Stomach (tissue), 9 donors: Measurements from ENCODE around the gene ETHE1. TPM values are rescaled to one million over a fixed set of nuclear protein-coding genes. Genes with fewer than 3 reads are reported as not detected.

Experiments
- DNase-seq, 2 donors: peaks; one replicate each; pipeline versions ENCODE4 v3.0.0 to v3.0.0-alpha.2; 2013 to 2019
- H3K27ac ChIP-seq, 5 donors: fragments of 200-600 bp in 4 of 5; sonication (generic) in 4 of 5; one replicate each; pipeline ENCODE4 v1.5.1; 2013 to 2019; ENCODE audit warnings: mild to moderate bottlenecking in 1 of 5, moderate library complexity in 1 of 5
- H3K27me3 ChIP-seq, 3 donors: fragments of 200-600 bp; sonication (generic); one replicate each; pipeline ENCODE4 v1.5.1; 2017 to 2019; ENCODE audit warnings: mixed run types in 1 of 3
- H3K36me3 ChIP-seq, 4 donors: fragments of 200-600 bp; sonication (generic); 1 replicate in 3 of 4; 2 replicates in 1 of 4; pipeline ENCODE4 v1.5.1; 2016 to 2019
- H3K4me1 ChIP-seq, 4 donors: fragments of 200-600 bp; sonication (generic); one replicate each; pipeline ENCODE4 v1.5.1; 2016 to 2019
- H3K4me3 ChIP-seq, 4 donors: fragments of 200-600 bp; sonication (generic) in 3 of 4; one replicate each; pipeline ENCODE4 v1.5.1; 2016 to 2019; ENCODE audit warnings: mild to moderate bottlenecking in 1 of 4
- H3K9me3 ChIP-seq, 4 donors: fragments of 200-600 bp; sonication (generic); one replicate each; pipeline ENCODE4 v1.5.1; 2016 to 2019
- CTCF ChIP-seq, 7 experiments: fragments of 450-650 bp in 4 of 7; fragments of 200-600 bp in 3 of 7; sonication (generic) in 3 of 7; IDR thresholded peaks; one replicate each; pipeline ENCODE4 v1.5.1; 2016 to 2019; ENCODE audit warnings: antibody characterized with exemption in 7 of 7, control low read depth in 2 of 7, mild to moderate bottlenecking in 1 of 7
- EP300 ChIP-seq: sonication (generic); formaldehyde crosslinking; IDR thresholded peaks from one replicate; pipeline ENCODE4 v1.6.1; 2017; ENCODE audit warnings: antibody characterized with exemption
- POLR2A ChIP-seq, 4 donors: fragments of 450-650 bp; IDR thresholded peaks; one replicate each; pipeline ENCODE4 v1.6.1; 2016; ENCODE audit warnings: antibody characterized with exemption in 4 of 4, control low read depth in 2 of 4, mild to moderate bottlenecking in 1 of 4, moderate library complexity in 1 of 4
- POLR2AphosphoS5 ChIP-seq, 3 donors: sonication (generic); formaldehyde crosslinking; IDR thresholded peaks; one replicate each; pipeline ENCODE4 v1.6.1; 2016; ENCODE audit warnings: antibody characterized with exemption in 3 of 3
- WGBS, 5 donors: extraction: QIAGEN DNeasy Blood & Tissue Kit in 3 of 5; methylation state at CpG; one replicate each; pipeline versions ENCODE4 v1.1.5 to v1.1.7; 2013 to 2018; 5-methylcytosine and 5-hydroxymethylcytosine counted together
- intact Hi-C: fragments of 100-400 bp; cut with DNase I; formaldehyde crosslinking; loops from one replicate; pipeline ENCODE4 v1.15.1; 2023; ENCODE audit warnings: low total_unique reads
- polyA plus RNA-seq, 3 donors: library from polyadenylated mRNA; stranded (reverse); fragments of 200-250 nt; gene quantifications; one replicate each; pipeline ENCODE4 v1.2.3, GENCODE V29; 2013
- total RNA-seq, 5 donors: library from RNA; depleted of rRNA; stranded (reverse); fragments of >200 nt; gene quantifications; one replicate each; pipeline versions ENCODE4 v1.1.0 to v1.2.3, GENCODE V29; 2014 to 2016
- donor health status: healthy with polysubstance abuse.
- donor health status: Bipolar disorder and iron deficiency.
- donor health status: healthy.

The ETHE1 gene
- total and polyA plus RNA-seq, 8 donors: 42.6 to 157 (median 57.8) TPM

GRCh38 chr19:43562226-43562697, 35.3 kb upstream of the ETHE1 start:
- WGBS, 5 donors: 79 to 87% (median 85%) methylated on average over 6 of the region's 6 CpGs
- Histone ChIP-seq H3K4me3 (no peak overlapping the region), H3K4me1 (peaks cover 0 to 25% (median 10%) of the 10 kb centered on the region in 4 donors), H3K9me3 (no peaks in the 10 kb centered on the region), H3K27ac (peak overlapping the region in 4 of 5 donors; percentile 69 to 78 (median 74)), H3K27me3 (no peaks in the 10 kb centered on the region), H3K36me3 (peaks cover 8 to 48% (median 35%) of the 10 kb centered on the region in 4 donors)
- intact Hi-C loops: no loop called here
- TF ChIP-seq POLR2A (IDR thresholded peaks at IDR 0.05) (no peak), POLR2AphosphoS5 (IDR thresholded peaks at IDR 0.05) (no peak), CTCF (IDR thresholded peaks at IDR 0.05) (no peak), EP300 (no peak)
- no peak for DNase-seq

GRCh38 chr19:43561139-43561970, 34.4 kb upstream of the ETHE1 start:
- no peak for TF ChIP-seq POLR2AphosphoS5 (IDR thresholded peaks at IDR 0.05)
- no peak for TF ChIP-seq EP300
- TF ChIP-seq CTCF (IDR thresholded peaks at IDR 0.05): no peak
- TF ChIP-seq POLR2A (IDR thresholded peaks at IDR 0.05): no peak
- no peak for DNase-seq
- peak overlapping the region in 4 of 5 donors; percentile 69 to 78 (median 74) for H3K27ac ChIP-seq
- H3K27me3 ChIP-seq: no peaks in the 10 kb centered on the region
- WGBS, 5 donors: 83 to 89% (median 87%) methylated on average over 12 of the region's 12 CpGs
- H3K4me3 ChIP-seq: no peak overlapping the region
- H3K9me3 ChIP-seq: no peaks in the 10 kb centered on the region
- peaks cover 8 to 56% (median 43%) of the 10 kb centered on the region in 4 donors for H3K36me3 ChIP-seq
- peaks cover 0 to 25% (median 10%) of the 10 kb centered on the region in 4 donors for H3K4me1 ChIP-seq
- intact Hi-C loops: no loop called here

GRCh38 chr19:43560687-43561086, 33.7 kb upstream of the ETHE1 start:
- DNase-seq: no peak
- no peak for TF ChIP-seq EP300
- no peak for TF ChIP-seq CTCF (IDR thresholded peaks at IDR 0.05)
- no peak for TF ChIP-seq POLR2AphosphoS5 (IDR thresholded peaks at IDR 0.05)
- TF ChIP-seq POLR2A (IDR thresholded peaks at IDR 0.05): no peak
- Histone ChIP-seq H3K4me3 (no peak overlapping the region), H3K9me3 (no peaks in the 10 kb centered on the region), H3K36me3 (peaks cover 8 to 63% (median 50%) of the 10 kb centered on the region in 4 donors), H3K27ac (peak overlapping the region in 1 of 5 donors; percentile 78), H3K27me3 (no peaks in the 10 kb centered on the region), H3K4me1 (peaks cover 0 to 25% (median 10%) of the 10 kb centered on the region in 4 donors)
- intact Hi-C loops: no loop called here
- 76 to 86% (median 80%) methylated on average over 6 of the region's 6 CpGs for WGBS, 5 donors

- no peaks in the 10 kb centered on the region for H3K4me1 ChIP-seq
- no peak overlapping the region for H3K27ac ChIP-seq
- H3K27me3 ChIP-seq: no peaks in the 10 kb centered on the region
- no peaks in the 10 kb centered on the region for H3K9me3 ChIP-seq
- no peak for TF ChIP-seq POLR2A (IDR thresholded peaks at IDR 0.05)
- TF ChIP-seq CTCF (IDR thresholded peaks at IDR 0.05): peak in 5 of 7 experiments; percentile 14 to 63 (median 53)
- DNase-seq: peak; percentile 78 to 91
- no peak overlapping the region for H3K4me3 ChIP-seq
- WGBS, 5 donors: 29 to 38% (median 33%) methylated on average over 8 of the region's 8 CpGs
- intact Hi-C loops: loop anchor here (10.0 kb wide), 1 partner anchor 100 kb away; no protein-coding TSS in a partner anchor
- peaks cover 34 to 98% (median 89%) of the 10 kb centered on the region in 4 donors for H3K36me3 ChIP-seq
Measured at GRCh38 chr19:43555185-43555770, 28.3 kb upstream of the ETHE1 start.
